ENCODE measurements around the gene TOR1B. TPM values are rescaled to one million over a fixed set of nuclear protein-coding genes. Genes with fewer than 3 reads are reported as not detected.
"Not testable (repeated sequence)": the region's sequence is repeated elsewhere in the genome, so short reads cannot be mapped to it uniquely, and the experiment has no call there.

The TOR1B gene
- total RNA-seq, 1 experiment from 2014 or later, result 18.2 TPM

DNA sequence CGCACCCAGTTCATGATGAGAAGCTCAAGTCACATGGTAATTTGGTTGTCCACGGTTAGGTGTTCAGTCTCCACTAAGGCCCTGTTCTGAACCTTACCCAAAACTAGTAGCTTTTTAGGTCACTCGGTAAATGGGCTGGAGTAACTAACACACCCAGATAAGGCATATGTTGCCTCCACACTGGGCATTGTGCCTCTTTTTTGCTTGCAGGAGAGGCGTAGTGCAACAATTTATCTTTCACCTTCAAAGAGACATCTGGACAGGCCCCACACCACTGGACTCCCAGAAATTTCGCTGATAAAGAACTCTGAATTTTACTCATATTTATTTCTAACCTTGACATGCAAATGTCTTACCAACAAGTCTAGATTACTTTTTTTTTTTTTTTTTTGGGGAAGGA lies 33.3 kb upstream of the TOR1B start:
- Histone ChIP-seq H3K36me3 (replicated peaks; ENCODE audit: control insufficient read depth, insufficient read depth, low read length) (no peaks in the 10 kb centered on the region), H3K4me3 (ENCODE audit: insufficient read depth, low read depth, low read length) (no peak overlapping the region), H3K27me3 (ENCODE audit: control insufficient read depth, insufficient read depth, low read length) (no peaks in the 10 kb centered on the region)
- DNase-seq, result no peak

DNA sequence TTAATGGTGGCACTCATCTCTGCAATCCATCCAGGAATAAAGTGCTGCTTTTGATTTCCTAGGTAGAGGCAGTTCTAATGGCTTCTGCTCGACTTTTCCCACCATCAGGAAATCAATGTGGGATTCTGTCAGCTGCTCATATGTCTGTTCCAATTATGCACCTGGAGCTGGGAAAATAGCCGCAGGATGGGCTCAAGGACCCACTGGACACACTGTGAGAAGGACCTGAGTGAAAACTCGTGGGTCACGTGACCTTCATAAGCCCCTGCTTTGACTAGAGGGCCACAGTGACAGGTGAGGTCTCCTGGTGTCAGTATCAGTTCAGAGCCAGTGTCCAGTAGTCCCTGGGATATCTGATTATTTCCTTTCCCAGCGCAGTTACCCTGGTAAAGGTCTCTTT lies 32.2 kb upstream of the TOR1B start:
- H3K4me3 ChIP-seq (ENCODE audit: insufficient read depth, low read depth, low read length), result no peak overlapping the region
- H3K27me3 ChIP-seq (ENCODE audit: control insufficient read depth, insufficient read depth, low read length), result no peaks in the 10 kb centered on the region
- no peaks in the 10 kb centered on the region for H3K36me3 ChIP-seq (replicated peaks; ENCODE audit: control insufficient read depth, insufficient read depth, low read length)
- DNase-seq, result no peak

DNA sequence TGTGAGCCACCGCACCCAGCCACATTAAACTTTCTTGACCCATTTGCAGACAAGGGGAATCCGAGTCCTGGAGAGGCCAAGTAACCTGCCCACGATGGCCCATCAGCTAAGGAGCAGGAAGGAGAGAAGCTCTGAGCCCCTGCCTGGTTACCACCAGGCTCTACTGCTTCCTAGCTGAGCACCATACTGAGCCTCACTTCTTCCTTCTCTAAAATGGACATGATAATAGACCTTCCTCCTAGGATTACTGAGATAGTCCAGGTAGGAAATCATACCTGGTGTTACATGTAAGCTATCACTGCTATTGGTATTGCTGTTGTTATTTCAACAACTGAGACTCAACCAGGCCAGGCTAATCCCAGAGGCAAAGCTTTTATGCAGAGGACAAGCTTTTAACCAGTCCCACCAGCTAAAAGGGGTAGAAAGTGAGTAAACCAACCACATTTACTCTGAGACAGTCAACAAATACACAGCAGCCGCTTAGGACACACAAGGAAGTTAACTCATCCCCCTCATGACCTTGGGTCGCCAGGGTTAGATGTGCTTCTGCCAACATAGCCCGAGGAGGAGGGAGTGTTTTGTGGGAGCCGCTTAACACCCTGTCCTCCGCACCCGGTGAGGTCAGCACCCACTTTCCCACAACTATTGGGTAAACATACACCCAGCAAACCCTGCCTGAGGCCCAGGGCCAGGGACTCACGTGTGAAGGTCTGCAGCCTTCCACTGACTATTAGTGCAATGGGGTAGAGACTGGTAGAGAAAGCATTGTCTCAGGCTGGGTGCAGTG lies 29.5 kb upstream of the TOR1B start:
- Histone ChIP-seq H3K4me3 (ENCODE audit: insufficient read depth, low read depth, low read length) (no peak overlapping the region), H3K27me3 (ENCODE audit: control insufficient read depth, insufficient read depth, low read length) (no peaks in the 10 kb centered on the region), H3K36me3 (replicated peaks; ENCODE audit: control insufficient read depth, insufficient read depth, low read length) (no peaks in the 10 kb centered on the region)
- no peak for DNase-seq

DNA sequence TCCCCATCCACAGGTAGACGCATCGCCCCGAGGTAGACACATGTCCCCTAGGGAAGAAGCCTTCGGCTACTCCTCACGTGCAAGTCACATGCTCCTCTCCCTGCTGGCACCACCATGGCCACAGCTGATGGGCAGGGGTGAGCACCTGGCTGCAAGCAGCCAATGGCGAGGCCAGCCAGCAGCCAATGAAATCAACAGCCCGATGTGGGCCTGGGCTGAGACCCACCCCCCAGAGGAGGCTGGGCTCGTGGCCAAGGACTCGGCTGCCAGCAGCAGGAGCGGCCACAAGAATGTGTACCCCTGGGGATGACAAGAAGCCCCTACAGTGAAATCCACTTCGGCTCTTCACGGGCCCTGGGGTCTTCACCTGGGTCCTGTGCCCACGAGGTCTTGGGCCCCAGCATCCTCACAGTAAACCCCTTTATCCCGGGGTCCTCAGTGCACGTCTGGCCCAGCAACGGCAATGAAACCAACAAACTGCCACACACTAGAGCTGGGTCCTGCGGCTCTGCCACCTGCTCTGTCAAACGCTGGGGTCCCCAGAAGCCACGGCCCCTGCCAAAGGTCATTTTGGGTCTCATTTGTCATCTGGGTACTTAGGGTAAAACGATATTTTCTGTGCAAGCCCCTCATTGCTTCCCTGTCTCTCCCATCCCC lies 28.1 kb upstream of the TOR1B start:
- no peaks in the 10 kb centered on the region for H3K27me3 ChIP-seq (ENCODE audit: control insufficient read depth, insufficient read depth, low read length)
- no peaks in the 10 kb centered on the region for H3K36me3 ChIP-seq (replicated peaks; ENCODE audit: control insufficient read depth, insufficient read depth, low read length)
- no peak overlapping the region for H3K4me3 ChIP-seq (ENCODE audit: insufficient read depth, low read depth, low read length)
- DNase-seq, result peak; percentile 69

DNA sequence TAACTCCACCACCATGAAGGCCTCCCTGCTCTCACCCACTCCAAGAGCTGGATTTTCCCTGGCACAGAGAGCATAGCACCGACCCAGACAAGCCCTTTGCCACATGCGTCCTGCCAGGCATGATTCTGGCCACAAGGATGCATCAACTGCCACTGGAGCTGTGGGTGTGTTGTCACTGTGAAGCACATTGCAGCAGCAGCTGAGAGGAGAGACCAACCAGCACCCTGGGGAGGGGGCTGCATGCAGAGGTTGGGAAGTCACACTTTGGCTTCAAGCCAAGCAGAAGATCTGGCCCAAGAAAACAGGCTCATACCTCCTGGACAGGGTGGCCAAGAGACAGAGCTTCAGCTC lies 27.6 kb upstream of the TOR1B start:
- H3K36me3 ChIP-seq (replicated peaks; ENCODE audit: control insufficient read depth, insufficient read depth, low read length), result no peaks in the 10 kb centered on the region
- no peaks in the 10 kb centered on the region for H3K27me3 ChIP-seq (ENCODE audit: control insufficient read depth, insufficient read depth, low read length)
- H3K4me3 ChIP-seq (ENCODE audit: insufficient read depth, low read depth, low read length), result no peak overlapping the region
- DNase-seq, result no peak

DNA sequence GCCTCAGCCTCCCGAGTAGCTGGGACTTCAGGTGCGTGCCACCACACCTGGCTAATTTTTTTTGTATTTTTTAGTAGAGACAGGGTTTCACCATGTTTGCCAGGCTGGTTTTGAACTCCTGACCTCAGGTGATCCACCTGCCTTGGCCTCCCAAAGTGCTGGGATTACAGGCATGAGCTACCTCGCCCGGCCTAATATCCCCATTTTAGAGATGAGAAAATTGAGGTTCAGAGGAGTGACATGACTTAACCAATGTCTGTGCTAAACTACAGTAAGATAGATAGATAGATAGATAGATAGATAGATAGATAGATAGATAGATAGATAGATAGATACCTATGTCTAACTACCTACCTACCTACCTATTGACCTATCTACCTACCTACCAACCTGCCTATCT lies 26.9 kb upstream of the TOR1B start:
- not testable (repeated sequence) for H3K4me3 ChIP-seq (ENCODE audit: insufficient read depth, low read depth, low read length)

DNA sequence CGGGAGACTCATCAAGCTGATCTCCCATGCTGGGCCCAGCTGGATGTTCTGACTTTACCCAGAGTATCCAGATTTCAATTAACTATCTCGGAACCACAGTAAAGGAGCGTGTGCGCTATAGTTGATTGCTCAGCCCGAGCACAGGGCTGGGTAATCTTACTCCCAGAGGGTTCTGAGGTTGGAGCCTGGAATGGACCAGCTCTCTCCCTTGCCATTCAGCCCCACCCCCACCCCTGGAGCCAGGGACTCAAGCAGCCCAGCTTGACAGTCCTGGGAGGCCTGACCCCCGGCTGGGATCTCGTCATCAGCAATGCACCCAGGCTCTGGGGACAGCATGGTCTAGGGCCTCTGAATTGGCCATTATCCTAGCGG lies 26.4 kb upstream of the TOR1B start:
- Histone ChIP-seq H3K4me3 (ENCODE audit: insufficient read depth, low read depth, low read length) (no peak overlapping the region), H3K36me3 (replicated peaks; ENCODE audit: control insufficient read depth, insufficient read depth, low read length) (no peaks in the 10 kb centered on the region), H3K27me3 (ENCODE audit: control insufficient read depth, insufficient read depth, low read length) (no peaks in the 10 kb centered on the region)
- no peak for DNase-seq

More for the DNA sequence above, 26.9 kb upstream of the TOR1B start:
- not testable (repeated sequence) for H3K27me3 ChIP-seq (ENCODE audit: control insufficient read depth, insufficient read depth, low read length); DNase-seq; H3K36me3 ChIP-seq (replicated peaks; ENCODE audit: control insufficient read depth, insufficient read depth, low read length)

DNA sequence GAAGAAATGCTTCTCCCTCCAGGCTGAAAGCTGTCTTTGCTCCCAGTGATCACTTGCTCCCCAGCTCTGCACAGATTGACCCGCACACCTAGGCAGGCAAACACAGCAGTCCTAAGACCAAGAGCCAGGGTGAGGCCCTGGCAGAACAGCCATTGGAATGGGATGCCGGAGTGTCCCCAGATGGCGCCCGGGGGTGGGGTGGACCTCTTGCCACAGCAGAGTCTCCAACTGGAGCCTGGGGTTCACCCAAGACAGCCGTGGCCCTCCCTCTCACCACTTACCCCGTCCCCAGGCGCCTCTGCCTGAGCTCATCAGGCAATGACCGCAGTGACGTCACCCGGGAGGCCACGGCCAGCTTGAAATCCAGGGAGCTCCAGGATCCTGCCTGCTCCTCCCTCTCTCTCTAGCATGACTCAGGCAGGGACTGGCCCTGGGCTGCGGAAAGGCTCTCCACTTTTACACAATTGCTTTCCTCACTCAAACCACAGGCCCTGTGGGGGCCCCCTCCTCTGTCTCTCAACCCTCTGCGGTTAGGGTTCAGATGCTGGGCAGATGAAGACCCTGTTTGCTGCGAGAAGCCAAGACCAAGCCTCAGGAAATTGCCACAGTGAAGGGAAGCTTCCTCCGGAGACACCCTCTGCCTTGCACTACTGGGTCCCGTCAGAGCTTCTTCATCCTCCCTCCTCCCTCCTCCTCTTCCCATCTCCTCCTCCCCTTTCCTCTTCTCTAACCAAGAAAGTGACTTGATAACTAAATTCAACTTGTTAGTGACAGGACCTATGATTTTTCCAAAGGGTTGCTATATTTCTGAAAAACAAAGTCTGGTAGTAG lies 25.8 kb upstream of the TOR1B start:
- no peak overlapping the region for H3K4me3 ChIP-seq (ENCODE audit: insufficient read depth, low read depth, low read length)
- no peaks in the 10 kb centered on the region for H3K36me3 ChIP-seq (replicated peaks; ENCODE audit: control insufficient read depth, insufficient read depth, low read length)
- peak; percentile 67 for DNase-seq
- H3K27me3 ChIP-seq (ENCODE audit: control insufficient read depth, insufficient read depth, low read length), result no peaks in the 10 kb centered on the region

DNA sequence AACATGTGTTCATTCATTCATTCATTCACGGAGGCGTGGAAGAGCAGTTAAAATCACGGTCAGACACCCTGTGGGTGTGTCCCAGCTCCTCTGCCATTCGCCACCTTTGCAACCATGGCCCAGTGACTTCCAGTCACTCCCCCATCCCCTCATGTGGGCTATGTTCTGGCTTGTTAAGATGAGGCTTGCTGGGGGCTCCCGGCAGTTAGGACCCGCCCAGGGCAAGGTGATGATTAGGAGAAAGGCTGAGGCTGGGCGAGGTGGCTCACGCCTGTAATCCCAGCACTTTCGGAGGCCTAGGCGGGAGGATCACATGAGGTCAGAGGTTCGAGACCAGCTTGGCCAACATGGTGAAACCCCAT lies 25.2 kb upstream of the TOR1B start:
- Histone ChIP-seq H3K27me3 (ENCODE audit: control insufficient read depth, insufficient read depth, low read length) (no peaks in the 10 kb centered on the region), H3K4me3 (ENCODE audit: insufficient read depth, low read depth, low read length) (no peak overlapping the region), H3K36me3 (replicated peaks; ENCODE audit: control insufficient read depth, insufficient read depth, low read length) (no peaks in the 10 kb centered on the region)
- no peak for DNase-seq

DNA sequence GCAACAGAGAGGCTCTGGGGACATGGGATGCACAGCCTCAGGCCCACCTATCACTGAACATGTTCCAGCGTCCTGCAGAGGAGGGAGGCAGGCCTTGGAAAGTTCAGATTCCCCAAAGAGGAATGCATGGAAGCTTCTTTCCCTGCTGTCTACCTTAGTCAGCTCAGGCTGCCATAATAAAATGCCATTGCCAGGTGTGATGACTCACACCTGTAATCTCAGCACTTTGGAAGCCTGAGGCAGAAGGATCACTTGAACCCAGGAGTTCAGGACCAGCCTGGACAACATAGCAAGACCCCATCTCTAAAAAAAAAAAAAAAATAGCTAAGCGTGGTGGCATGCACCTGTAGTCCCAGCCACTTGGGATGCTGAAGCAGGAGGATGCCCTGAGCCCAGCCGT lies 24.5 kb upstream of the TOR1B start:
- Histone ChIP-seq H3K27me3 (ENCODE audit: control insufficient read depth, insufficient read depth, low read length) (no peaks in the 10 kb centered on the region), H3K36me3 (replicated peaks; ENCODE audit: control insufficient read depth, insufficient read depth, low read length) (no peaks in the 10 kb centered on the region), H3K4me3 (ENCODE audit: insufficient read depth, low read depth, low read length) (no peak overlapping the region)
- DNase-seq, result no peak

DNA sequence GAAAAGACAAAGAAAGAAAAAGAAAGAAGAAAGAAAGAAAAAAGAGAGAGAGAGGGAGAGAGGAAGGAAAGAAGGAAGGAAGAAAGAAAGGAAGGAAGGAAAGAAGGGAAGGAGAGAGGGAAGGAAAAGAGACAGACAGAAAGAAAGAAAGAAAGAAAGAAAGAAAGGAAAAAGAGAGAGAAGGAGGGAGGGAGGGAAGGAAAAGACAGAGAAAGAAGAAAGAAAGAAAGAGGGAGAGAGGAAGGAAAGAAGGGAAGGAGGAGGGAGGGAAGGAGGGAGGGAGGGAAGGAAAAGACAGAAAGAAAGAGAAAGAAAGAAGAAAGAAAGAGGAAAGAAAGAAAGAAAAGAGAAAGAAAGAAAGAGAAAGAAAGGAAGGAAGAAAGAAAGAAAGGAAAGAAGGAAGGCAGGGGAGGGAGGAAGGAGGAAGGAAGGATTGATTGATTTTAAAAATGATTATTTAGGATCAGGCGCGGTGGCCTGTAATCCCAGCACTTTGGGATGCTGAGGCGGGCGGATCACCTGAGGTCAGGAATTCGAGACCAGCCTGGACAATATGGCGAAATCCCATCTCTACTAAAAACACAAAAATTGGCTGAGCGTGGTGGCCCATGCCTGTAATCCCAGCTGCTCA lies 23.3 kb upstream of the TOR1B start:
- Histone ChIP-seq H3K27me3 (ENCODE audit: control insufficient read depth, insufficient read depth, low read length) (no peaks in the 10 kb centered on the region), H3K4me3 (ENCODE audit: insufficient read depth, low read depth, low read length) (no peak overlapping the region), H3K36me3 (replicated peaks; ENCODE audit: control insufficient read depth, insufficient read depth, low read length) (no peaks in the 10 kb centered on the region)
- no peak for DNase-seq

DNA sequence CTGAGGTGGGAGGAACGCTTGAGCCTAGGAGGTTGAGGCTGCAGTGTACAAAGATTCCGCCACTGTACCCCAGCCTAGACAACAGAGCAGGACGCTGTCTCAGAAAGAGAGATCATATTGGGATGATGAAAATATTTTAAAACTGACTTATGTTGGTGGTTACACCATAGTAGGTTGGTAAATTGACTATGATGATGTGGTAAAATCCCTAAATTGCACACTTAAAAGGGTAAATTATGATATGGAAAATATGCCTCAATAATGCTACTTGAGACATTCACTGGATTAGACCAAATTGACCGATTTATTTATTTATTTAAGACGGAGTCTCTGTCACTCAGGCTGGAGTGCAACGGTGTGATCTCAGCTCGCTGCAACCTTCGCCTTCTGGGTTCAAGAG lies 21.9 kb upstream of the TOR1B start:
- H3K4me3 ChIP-seq (ENCODE audit: insufficient read depth, low read depth, low read length), result no peak overlapping the region
- H3K27me3 ChIP-seq (ENCODE audit: control insufficient read depth, insufficient read depth, low read length), result no peaks in the 10 kb centered on the region; the same call in 1 of the 2 replicates
- no peak for DNase-seq
- H3K36me3 ChIP-seq (replicated peaks; ENCODE audit: control insufficient read depth, insufficient read depth, low read length), result no peaks in the 10 kb centered on the region

DNA sequence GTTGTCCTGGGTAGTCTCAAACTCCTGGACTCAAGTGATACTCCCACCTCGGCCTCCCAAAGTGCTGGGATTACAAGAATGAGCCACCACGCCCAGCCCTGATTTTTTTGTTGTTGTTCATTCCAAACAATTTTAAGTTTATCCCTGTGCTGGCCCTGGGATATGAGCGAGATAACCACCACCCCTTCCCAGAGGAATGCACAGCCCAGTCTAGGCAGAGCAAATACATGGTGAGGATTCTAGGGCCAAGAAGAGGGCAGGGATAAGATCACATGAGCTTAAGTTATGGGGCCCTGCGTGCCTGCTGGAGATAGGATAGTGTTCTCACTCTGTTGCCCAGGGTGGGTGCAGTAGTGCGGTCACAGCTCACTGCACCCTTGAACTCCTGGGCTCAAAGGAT lies 21.0 kb upstream of the TOR1B start:
- Histone ChIP-seq H3K4me3 (ENCODE audit: insufficient read depth, low read depth, low read length) (no peak overlapping the region), H3K27me3 (ENCODE audit: control insufficient read depth, insufficient read depth, low read length) (no peaks in the 10 kb centered on the region; the same call in 1 of the 2 replicates), H3K36me3 (replicated peaks; ENCODE audit: control insufficient read depth, insufficient read depth, low read length) (no peaks in the 10 kb centered on the region)
- no peak for DNase-seq

DNA sequence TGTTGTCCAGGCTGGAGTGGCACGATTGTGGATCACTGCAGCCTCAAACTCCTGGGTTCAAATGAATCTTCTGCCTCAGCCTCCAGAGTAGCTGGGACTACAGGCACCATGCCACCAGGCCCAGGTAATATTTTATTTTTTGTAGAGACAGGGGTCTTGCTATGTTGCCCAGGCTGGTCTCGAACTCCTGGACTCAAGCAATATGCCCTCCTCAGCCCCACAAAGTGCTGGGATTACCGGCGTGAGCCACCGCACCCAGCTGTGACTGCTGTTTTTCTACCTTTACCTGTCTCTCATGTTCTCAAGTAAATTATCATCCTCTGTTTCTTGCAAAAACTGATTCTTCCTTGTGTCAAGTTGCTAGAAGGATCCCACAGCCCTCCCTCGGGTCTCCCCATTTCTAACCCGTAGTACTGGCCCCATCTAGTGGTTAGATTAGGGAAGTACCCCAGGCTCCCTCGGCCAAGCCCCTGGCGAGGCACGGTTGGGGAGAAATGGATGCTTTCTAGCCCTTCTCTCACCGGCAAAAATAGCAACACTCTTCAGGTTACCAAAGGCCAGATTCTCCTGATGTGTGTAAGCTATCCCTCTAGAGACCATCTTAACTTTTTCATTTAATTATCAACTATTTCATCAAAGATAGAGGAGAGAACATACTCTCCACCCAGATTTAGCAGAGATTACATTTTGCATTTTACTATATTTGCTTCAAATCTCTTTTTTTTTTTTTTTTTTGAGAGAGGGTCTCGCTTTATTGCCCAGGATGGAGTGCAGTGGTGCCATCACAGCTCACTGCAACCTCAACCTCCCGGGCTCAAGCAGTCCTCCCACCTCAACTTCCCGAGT lies 19.2 kb upstream of the TOR1B start:
- Histone ChIP-seq H3K4me3 (ENCODE audit: insufficient read depth, low read depth, low read length) (no peak overlapping the region), H3K36me3 (replicated peaks; ENCODE audit: control insufficient read depth, insufficient read depth, low read length) (no peaks in the 10 kb centered on the region), H3K27me3 (ENCODE audit: control insufficient read depth, insufficient read depth, low read length) (no peaks in the 10 kb centered on the region; the same call in 1 of the 2 replicates)
- peak; percentile 90 for DNase-seq

Data from H7 (cell line).